ENCODE results near the gene SLC1A4. TPM values are rescaled to one million over a fixed set of nuclear protein-coding genes. Genes with fewer than 3 reads are reported as not detected.

SLC1A4 gene
- total and polyA plus RNA-seq, 10 of the 15 experiments (the other 5 are each of a cell fraction or from before 2014, with no cell fraction given): 10.8 to 43.2 (median 27.7) TPM

GRCh38 chr2:64957109-64957903, 31.9 kb upstream of the SLC1A4 start:
- FAIRE-seq: no peak
- SMC1A ChIA-PET (ENCODE audit: uncharacterized antibody, unreplicated experiment): interaction anchor here (0.6 to 1.8 kb wide), 6 partner anchors 9 to 132 kb away, joined by 3 to 9 read pairs (median 3); no protein-coding TSS in a partner anchor
- no peak overlapping the region for H3K9ac ChIP-seq (ENCODE audit: control insufficient read depth, insufficient read depth, low read length)
- POLR2A ChIA-PET: interaction anchor here (1.0 kb wide), 1 partner anchor 31 kb away, joined by 3 read pairs; no protein-coding TSS in a partner anchor
- no peaks in the 10 kb centered on the region for H3K4me1 ChIP-seq (ENCODE audit: control insufficient read depth, insufficient read depth, low read length)
- H3K36me3 ChIP-seq (ENCODE audit: control insufficient read depth in 2 of 2, insufficient read depth in 2 of 2, low read length in 1 of 2): no peaks in the 10 kb centered on the region
- H3K9me3 ChIP-seq (replicated peaks; ENCODE audit: control insufficient read depth, insufficient read depth, low read length): peaks cover 2% of the 10 kb centered on the region; the same call in 2 of the 3 replicates
- RAD21 ChIA-PET (ENCODE audit: unreplicated experiment): no interaction called here
- no peaks in the 10 kb centered on the region for H3K79me2 ChIP-seq (ENCODE audit: control insufficient read depth, insufficient read depth, low read length)
- intact Hi-C loops (cut with micrococcal nuclease; ENCODE audit: unreplicated experiment) (no loop called here), in situ Hi-C loops (cut with MboI) (no loop called here)
- no peak overlapping the region for H3K4me3 ChIP-seq
- no peaks in the 10 kb centered on the region for H3K27me3 ChIP-seq (replicated peaks in 1 of 2; ENCODE audit: control insufficient read depth in 2 of 2, insufficient read depth in 2 of 2, low read length in 1 of 2)
- no peak for ATAC-seq
- H3K4me2 ChIP-seq (ENCODE audit: control insufficient read depth, insufficient read depth): no peak overlapping the region
- WGBS (ENCODE audit: insufficient coverage, insufficient replicate concordance, low lambda C conversion rate, missing lambda C conversion rate): 74% methylated on average over 9 of the region's 9 CpGs
- H2AFZ ChIP-seq (ENCODE audit: control insufficient read depth, low read depth, low read length): no peak overlapping the region
- no peak for DNase-seq (ENCODE audit: low read depth, low spot score)
- CTCF ChIA-PET: interaction anchor here (1.3 kb wide), 1 partner anchor 16 kb away, joined by 3 read pairs; no protein-coding TSS in a partner anchor
- H4K20me1 ChIP-seq (ENCODE audit: control insufficient read depth, insufficient read depth): no peaks in the 10 kb centered on the region
- no TSS peak for BruUV-seq (replicated peaks)
- no peak overlapping the region for H3K27ac ChIP-seq (ENCODE audit: control insufficient read depth, insufficient read depth)
- TF ChIP-seq TBL1XR1 (IDR thresholded peaks at IDR 0.05; ENCODE audit: low read depth, low read length) (no peak), JUNB (IDR thresholded peaks at IDR 0.05) (no peak), USF2 (IDR thresholded peaks at IDR 0.05; ENCODE audit: borderline replicate concordance, low read depth, low read length) (no peak), KLF5 (IDR thresholded peaks at IDR 0.05; ENCODE audit: partially characterized antibody) (no peak), E4F1 (IDR thresholded peaks at IDR 0.05; ENCODE audit: borderline replicate concordance, partially characterized antibody) (no peak), CBFB (IDR thresholded peaks at IDR 0.05; ENCODE audit: low read depth) (no peak), ZNF622 (IDR thresholded peaks at IDR 0.05) (no peak), ZNF207 (IDR thresholded peaks at IDR 0.05; ENCODE audit: borderline replicate concordance) (no peak), LARP7 (IDR thresholded peaks at IDR 0.05) (no peak), MEF2B (IDR thresholded peaks at IDR 0.05; ENCODE audit: partially characterized antibody, poor library complexity, severe bottlenecking) (no peak), MTA3 (IDR thresholded peaks at IDR 0.05; ENCODE audit: borderline replicate concordance, low read length) (no peak), CREB1 (IDR thresholded peaks at IDR 0.05; ENCODE audit: low read depth) (no peak), PAX5 (IDR thresholded peaks at IDR 0.05; ENCODE audit: borderline replicate concordance, low read depth, low read length) (no peak), STAT3 (IDR thresholded peaks at IDR 0.05; ENCODE audit: low read depth, low read length) (no peak), NFXL1 (IDR thresholded peaks at IDR 0.05; ENCODE audit: borderline replicate concordance) (no peak), RAD21 (IDR thresholded peaks at IDR 0.05; ENCODE audit: insufficient read depth, low read depth, low read length) (no peak), MYB (IDR thresholded peaks at IDR 0.05; ENCODE audit: borderline replicate concordance, low read depth, low read length) (no peak), POLR2AphosphoS2 (IDR thresholded peaks at IDR 0.05; ENCODE audit: low read depth, low read length) (no peak), RELA (IDR thresholded peaks at IDR 0.05; ENCODE audit: borderline replicate concordance, partially characterized antibody) (no peak)

All from GM12878 (cell line).